Hematopoietic multipotent progenitor cell treated with erythropoietin and hydrocortisone succinate and interleukin-3 and kit ligand, for 4 days (in vitro differentiated cells): ENCODE data around the gene SLC4A2.
"Not testable (repeated sequence)": the region's sequence is repeated elsewhere in the genome, so short reads cannot be mapped to it uniquely, and the experiment has no call there.

ENCODE experiments used
- DNase-seq: peaks from one replicate; pipeline ENCODE4 v3.0.0-alpha.2; 2015

SLC4A2 gene

GRCh38 chr7:151024435-151025056, 34.8 kb upstream of the SLC4A2 start, which contains the start of gene ATG9B:
ATG9B (minus strand) TSS chr7:151024494; CDS start chr7:151024423, 71 bp downstream.
- DNase-seq = no peak

- DNase-seq = no peak
Observed at GRCh38 chr7:151025924-151026671, 33.3 kb upstream of the SLC4A2 start.

DNA sequence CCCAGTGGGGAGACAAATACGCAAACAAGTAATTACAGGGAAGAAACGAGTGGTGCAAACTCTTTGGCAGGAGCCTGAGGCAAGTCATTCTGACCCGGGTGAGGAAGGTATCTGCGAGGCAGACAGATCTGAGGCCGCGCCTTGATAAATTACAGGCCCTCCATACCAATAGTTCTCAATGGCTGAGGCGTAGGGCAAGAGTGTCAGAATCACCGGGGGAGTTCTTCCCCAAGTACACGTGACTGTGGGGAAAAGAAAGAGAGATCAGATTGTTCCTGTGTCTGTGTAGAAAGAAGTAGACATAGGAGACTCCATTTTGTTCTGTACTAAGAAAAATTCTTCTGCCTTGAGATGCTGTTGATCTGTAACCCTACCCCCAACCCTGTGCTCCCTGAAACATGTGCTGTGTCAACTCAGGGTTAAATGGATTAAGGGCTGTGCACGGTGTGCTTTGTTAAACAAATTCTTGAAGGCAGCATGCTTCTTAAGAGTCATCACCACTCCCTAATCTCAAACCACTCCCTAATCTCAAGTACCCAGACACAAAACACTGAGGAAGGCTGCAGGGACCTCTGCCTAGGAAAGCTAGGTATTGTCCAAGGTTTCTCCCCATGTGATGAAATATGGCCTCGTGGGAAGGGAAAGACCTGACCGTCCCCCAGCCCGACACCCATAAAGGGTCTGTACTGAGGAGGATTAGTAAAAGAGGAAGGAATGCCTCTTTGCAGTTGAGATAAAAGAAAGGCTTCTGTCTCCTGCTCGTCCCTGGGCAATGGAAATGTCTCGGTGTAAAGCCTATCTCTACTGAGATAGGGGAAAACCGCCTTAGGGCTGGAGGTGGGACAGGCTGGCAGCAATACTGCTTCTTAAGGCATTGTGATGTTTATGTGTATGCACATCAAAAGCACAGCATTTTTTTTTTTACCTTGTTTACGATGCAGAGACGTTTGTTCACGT, 32.3 kb upstream of the SLC4A2 start:
- peak; percentile 80 for DNase-seq

DNA sequence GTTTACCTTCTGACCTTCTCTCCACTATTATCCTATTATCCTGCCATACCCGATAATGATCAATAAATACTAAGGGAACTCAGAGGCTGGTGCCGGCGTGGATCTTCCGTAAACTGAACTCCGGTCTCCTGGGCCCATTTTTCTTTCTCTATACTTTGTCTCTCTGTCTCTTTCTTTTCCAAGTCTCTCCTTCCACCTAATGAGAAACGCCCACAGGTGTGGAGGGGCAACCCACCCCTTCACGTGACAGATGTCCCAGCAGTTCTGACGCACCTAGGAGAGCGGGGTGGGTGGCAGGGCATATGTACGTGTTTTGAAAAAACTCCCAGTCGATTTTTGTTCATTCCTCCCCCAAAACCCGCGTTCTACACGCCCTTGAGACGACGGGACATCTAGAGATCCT, 31.7 kb upstream of the SLC4A2 start:
- DNase-seq = not testable (repeated sequence)

DNA sequence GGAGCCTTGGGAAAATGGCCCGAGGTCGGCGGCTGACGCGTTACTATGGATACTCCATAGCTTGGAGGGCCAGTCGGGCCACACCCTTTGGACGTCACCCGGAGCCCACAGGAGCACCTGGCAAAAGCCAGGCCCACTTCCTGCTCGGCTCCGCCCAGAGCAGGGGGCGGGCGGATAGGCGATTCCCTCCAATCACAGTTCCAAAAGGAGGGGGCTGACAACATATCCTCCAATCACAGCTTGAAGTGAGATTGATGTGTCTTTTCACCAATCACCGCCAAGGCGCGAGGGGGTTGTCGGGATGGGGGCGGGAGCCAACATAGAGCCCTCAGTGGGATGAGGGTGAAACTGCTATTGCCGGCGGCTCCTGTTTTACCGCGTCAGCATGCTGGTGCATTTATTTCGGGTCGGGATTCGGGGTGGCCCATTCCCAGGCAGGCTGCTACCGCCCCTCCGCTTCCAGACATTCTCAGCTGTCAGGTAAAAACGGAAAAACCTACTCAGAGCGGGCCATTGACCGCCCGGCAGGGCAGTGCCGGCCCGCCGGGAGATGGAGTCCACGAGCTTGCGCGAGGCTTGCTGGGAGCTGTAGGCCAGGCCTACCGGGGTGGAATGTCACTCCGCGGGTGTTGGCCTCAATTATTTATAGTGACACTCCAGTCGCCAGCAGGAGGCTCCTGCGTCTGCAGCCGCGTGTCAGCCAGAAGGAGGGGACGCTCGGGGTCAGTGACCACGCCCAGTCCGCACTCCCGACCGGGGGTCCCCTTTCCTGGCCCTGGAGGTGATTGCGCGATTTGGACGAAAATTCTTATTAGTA, 31.1 kb upstream of the SLC4A2 start, which contains the start of gene ABCB8:
Gene ABCB8, plus strand, starts transcription at position 320 of the 817 bp plus-strand sequence. Its CDS starts 66 bp downstream, at position 386.
- peak; percentile 99 for DNase-seq

DNA sequence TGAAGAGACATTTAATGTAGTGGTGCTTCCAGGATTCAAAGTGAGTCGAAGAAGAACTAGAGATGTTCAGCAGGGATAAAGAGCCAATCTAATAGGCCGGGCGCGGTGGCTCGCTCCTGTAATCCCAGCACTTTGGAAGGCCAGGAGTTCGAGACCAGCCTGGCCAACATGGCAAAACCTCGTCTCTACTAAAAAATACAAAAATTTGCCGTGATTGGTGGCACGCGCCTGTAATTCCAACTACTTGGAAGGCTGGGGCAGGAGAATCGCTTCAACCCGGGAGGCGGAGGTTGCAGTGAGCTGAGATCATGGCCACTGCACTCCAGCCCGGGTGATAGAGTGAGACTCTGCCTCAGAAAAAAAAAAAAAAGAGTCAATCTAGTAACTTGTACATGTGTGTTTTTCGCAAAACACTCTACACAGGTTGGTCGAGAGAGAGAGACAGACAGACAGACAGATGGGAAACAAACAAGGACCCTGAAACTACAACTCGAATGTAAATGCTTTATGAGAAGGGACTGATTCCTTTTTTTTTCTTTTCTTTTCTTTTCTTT, 30.4 kb upstream of the SLC4A2 start:
- no peak for DNase-seq

DNA sequence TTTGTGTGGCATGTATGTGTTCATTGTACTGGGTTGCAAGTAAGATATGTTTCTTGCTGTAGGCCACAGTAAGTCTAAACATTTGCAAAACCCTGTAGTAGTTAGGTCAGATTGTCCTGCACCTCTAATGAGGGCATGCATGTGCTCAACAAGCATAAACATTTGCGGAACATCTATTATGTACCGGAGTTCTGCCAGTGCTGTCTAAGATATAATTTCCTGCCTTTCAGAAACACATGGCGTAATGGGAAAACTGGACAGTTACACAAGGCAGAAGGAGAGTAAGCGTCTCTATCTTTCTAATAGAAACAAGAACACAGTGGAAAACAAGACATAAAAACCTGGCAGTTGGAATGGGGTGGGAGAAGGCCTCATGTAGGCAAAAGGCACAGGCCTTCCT, 28.4 kb upstream of the SLC4A2 start:
- no peak for DNase-seq

DNA sequence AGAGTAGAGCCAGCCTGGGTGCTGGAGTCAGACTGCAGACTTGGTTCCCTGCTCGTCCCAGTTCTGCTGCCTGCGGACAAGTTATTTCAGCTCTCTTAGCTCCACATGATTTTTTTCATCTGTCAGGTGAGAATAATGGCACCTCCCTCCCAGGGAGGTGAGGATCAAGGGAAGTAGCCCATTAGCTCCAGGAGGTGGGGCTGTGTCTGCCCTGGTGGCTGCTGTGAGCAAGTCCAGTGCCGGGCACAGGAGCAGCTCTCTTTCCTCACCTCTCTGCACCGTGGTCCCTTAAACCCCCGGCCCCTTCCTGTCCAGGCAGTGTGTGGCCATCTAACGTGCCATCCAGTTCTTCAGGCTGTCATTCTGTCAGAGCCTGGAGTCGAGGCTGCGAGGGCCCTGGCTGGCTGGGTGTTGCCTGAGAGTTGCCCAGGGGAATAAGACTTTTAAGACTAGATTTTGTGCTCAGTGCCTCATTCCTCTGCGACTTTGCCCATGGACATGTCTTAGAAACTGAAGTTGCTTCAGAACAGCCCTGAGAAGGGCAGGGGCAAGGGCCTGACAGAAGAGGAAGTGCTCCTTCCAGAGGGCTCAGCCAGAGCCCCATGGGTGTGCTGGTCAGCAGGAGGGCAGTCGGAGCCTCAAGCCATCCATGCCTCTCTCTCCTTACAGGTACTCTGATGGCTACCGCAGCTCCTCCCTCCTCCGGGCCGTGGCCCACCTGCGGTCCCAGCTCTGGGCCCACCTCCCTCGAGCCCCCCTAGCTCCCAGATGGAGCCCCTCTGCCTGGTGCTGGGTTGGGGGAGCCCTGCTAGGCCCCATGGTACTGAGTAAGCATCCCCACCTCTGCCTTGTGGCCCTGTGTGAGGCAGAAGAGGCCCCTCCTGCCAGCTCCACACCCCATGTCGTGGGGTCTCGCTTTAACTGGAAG, 26.2 kb upstream of the SLC4A2 start:
- DNase-seq = no peak

- DNase-seq = no peak
Observed at GRCh38 chr7:151033864-151034249, 25.5 kb upstream of the SLC4A2 start.

GRCh38 chr7:151034312-151035025, 24.9 kb upstream of the SLC4A2 start:
- no peak for DNase-seq

DNA sequence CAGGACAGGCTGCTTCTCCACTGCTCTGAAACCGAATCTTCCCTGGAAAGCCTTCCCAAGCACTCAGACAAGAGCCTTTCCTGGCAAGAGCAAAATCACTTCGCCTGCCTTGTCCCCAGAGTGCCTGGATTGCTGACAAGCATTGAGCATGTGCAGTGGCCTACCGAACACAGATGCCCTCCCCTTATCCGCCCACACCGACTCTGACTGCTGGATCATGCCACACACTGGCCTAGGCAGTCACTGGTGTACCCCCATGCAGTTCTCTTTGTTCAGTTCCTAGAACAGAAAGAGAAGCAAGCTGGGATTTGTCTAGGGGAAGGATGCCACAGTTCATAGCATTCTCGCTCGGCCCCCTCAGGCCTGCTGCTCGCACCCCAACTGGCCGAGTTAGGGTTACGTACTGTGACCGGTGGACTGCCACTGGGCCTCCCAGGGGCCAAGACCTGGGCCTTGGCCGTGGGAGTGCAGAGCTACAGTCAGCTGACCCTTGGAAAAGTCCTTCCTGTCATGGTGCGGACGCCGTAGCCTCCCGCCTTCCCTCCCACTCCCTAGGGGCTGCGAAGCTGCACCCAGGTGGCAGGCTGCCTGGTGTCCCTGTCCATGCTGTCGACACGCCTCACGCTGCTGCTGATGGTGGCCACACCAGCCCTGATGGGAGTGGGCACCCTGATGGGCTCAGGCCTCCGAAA, 24.2 kb upstream of the SLC4A2 start:
- no peak for DNase-seq

DNA sequence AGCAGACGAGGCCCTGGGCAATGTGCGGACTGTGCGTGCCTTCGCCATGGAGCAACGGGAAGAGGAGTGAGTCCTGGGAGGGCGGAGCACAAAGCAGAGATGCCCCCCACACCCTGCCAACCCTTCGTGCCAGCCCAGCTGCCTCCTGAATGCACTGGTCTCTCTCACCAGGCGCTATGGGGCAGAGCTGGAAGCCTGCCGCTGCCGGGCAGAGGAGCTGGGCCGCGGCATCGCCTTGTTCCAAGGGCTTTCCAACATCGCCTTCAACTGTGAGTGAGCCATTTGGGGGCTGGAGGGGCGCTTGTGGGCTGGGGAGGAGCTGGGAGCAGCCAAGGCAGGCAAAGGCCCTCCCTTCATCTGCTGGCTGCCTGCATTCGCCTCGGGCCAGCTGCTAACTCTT, 23.5 kb upstream of the SLC4A2 start:
- no peak for DNase-seq

DNA sequence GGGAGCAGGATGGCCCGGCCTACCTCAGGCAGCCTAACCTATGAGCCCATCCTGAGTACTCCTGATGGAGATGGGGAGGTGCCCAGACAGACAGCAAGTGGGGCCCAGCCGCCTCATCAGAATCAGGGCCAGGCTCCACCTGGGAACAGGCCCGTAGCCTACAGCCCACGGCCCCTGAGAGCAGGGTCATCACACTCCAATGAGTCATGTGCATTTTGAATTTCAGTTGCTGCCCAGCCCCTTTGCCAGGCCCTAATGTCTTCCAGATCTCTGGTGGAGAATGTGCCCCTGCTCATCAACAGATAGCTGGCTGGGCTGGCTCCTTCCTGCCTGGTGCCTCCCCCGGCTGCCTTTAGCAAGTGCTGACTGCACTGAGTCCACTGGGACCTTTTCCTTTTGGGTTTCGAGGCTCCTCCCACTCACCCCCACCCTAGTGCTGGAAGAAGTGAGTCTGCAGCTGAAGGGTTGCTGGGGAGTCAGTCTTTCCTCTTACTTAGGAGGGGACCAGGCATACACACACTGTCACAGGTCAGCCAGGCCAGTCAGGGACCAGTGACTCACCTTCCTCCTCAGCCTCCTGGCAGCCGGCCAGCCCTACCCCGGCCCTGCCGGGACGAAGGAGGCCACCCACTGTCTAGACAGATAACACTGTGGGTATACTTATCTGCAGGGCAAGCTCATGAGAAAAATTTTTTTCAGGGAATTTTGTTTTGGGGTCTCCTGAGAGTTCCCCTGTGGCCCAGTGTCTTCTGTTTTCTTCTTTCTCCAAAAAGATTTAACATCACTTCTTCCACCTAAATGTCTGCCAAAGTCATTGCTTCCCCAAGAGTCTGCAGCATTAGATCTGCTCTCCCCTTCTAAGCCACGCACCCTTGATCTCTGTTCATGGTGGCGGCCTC, 20.2 kb upstream of the SLC4A2 start:
- DNase-seq = peak; percentile 97

- no peak for DNase-seq
Observed at GRCh38 chr7:151039850-151040548, 19.4 kb upstream of the SLC4A2 start.

DNA sequence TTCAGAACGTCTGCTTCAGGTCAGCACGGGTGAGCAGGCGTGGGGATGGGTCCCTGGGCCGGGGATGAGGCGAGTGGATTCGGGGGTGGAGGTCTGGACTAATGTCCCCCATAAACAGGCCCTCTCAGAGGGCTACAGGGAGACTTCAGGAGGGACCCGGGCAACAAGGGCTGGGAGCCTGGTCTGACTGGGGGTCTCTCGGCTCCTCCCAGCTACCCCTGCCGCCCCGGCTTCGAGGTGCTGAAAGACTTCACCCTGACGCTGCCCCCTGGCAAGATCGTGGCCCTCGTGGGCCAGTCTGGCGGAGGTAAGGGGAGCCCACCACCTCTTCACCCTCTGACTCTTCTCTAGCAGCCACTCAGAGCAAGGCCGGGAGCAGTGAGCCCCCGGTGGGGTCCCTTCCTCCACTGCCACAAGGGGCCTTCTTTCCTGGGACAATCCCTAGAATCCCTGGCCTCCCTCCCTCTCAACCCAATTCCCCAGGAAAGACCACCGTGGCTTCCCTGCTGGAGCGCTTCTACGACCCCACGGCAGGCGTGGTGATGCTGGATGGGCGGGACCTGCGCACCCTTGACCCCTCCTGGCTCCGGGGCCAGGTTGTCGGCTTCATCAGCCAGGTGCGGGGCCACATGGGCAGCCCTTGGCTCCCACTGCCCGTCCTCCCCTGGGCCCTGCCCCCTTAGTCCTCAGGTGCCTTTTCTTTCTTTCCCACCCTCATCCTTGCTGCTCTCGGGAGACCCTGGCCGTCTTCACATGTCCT, 18.6 kb upstream of the SLC4A2 start:
- no peak for DNase-seq

GRCh38 chr7:151043449-151043848, 15.9 kb upstream of the SLC4A2 start:
- not testable (repeated sequence) for DNase-seq

DNA sequence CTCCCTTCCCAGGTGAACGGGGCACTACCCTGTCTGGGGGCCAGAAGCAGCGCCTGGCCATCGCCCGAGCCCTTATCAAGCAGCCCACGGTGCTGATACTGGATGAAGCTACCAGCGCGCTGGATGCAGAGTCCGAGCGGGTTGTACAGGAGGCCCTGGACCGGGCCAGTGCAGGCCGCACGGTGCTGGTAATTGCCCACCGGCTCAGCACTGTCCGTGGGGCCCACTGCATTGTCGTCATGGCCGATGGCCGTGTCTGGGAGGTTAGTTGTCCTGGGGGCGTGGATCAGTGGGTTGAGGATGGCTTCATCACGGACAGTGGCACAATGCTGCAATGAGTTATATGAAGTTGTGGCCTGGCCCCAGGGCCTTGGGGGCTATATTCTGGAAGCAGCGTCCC, 15.4 kb upstream of the SLC4A2 start:
- DNase-seq = no peak
